Endodermal cell (in vitro differentiated cells): ENCODE measurements around the gene FAM210A. TPM values are rescaled to one million over a fixed set of nuclear protein-coding genes. Genes with fewer than 3 reads are reported as not detected.

Source experiments
- DNase-seq: peaks from one replicate; pipeline ENCODE4 v3.0.0-alpha.2; 2017
- H3K27ac ChIP-seq: 2 replicates; pipeline ENCODE4 v1.5.1; 2013; ENCODE audit warnings: mild to moderate bottlenecking, low read depth, low read length, moderate library complexity
- H3K27me3 ChIP-seq: 2 replicates; pipeline ENCODE4 v1.6.1; 2013; ENCODE audit warnings: mild to moderate bottlenecking, low read length, moderate library complexity; ENCODE audit not compliant: insufficient read depth, control insufficient read depth, poor library complexity, severe bottlenecking
- H3K36me3 ChIP-seq: 2 replicates; pipeline ENCODE4 v1.7.0; 2013; ENCODE audit warnings: mild to moderate bottlenecking, low read length, moderate library complexity; ENCODE audit not compliant: control insufficient read depth, insufficient read depth
- H3K4me1 ChIP-seq: one replicate; pipeline ENCODE4 v1.7.0; 2013; ENCODE audit warnings: low read length; ENCODE audit not compliant: control insufficient read depth, insufficient read depth
- H3K4me3 ChIP-seq: 2 replicates; pipeline ENCODE4 v1.5.1; 2013; ENCODE audit warnings: mild to moderate bottlenecking, low read length, moderate library complexity
- H3K9ac ChIP-seq: 2 replicates; pipeline ENCODE4 v1.6.1; 2013; ENCODE audit warnings: mild to moderate bottlenecking, low read length, moderate library complexity; ENCODE audit not compliant: poor library complexity, severe bottlenecking; ENCODE audit errors: extremely low read depth
- H3K9me3 ChIP-seq: 2 replicates; pipeline ENCODE4 v1.6.1; 2013; ENCODE audit warnings: mild to moderate bottlenecking, low read length, moderate library complexity; ENCODE audit not compliant: control insufficient read depth
- H3K27ac Mint-ChIP-seq: 2 replicates; pipeline ENCODE4 v1.8.0; 2020; ENCODE audit warnings: mixed read lengths
- H3K27me3 Mint-ChIP-seq: 2 replicates; pipeline ENCODE4 v1.8.0; 2021; ENCODE audit warnings: mild to moderate bottlenecking, mixed read lengths; ENCODE audit not compliant: insufficient read depth
- H3K36me3 Mint-ChIP-seq: 2 replicates; pipeline ENCODE4 v1.8.0; 2020; ENCODE audit warnings: low read depth, mixed read lengths
- H3K4me1 Mint-ChIP-seq: 2 replicates; pipeline ENCODE4 v1.8.0; 2020; ENCODE audit warnings: mixed read lengths
- H3K4me3 Mint-ChIP-seq: 2 replicates; pipeline ENCODE4 v1.8.0; 2020; ENCODE audit warnings: mild to moderate bottlenecking, moderate library complexity, mixed read lengths
- H3K9me3 Mint-ChIP-seq: 2 replicates; pipeline ENCODE4 v1.8.0; 2020; ENCODE audit warnings: mild to moderate bottlenecking, mixed read lengths
- WGBS, 2 experiments: methylation state at CpG; one replicate each; pipeline versions ENCODE4 v1.1.5 to v1.1.7; 2013; ENCODE audit warnings: missing lambda C conversion rate in 2 of 2, mixed read lengths in 1 of 2; ENCODE audit not compliant: insufficient coverage in 1 of 2, insufficient read length in 1 of 2; 5-methylcytosine and 5-hydroxymethylcytosine counted together
- total RNA-seq, 2 donors: library from RNA; stranded (reverse); fragmentation: NEBNext Ultra II Directional in 1 of 2; extraction: Animal tissue kit (Norgen Biotek cat#: 25700) in 1 of 2; gene quantifications; 2 replicates in 1 of 2; 3 replicates in 1 of 2; pipeline ENCODE4 v1.2.1, GENCODE V29; 2021
- TF ChIP-seq, protein P1 (sequence below): fragments of 200-600 bp; sonication (generic); conservative IDR thresholded peaks from 2 replicates; pipeline ENCODE4 v1.5.0; 2021; ENCODE audit warnings: antibody characterized with exemption, mild to moderate bottlenecking

Gene FAM210A
- total RNA-seq, 2 donors from 2014 or later = 23.2 to 27.0 TPM

DNA sequence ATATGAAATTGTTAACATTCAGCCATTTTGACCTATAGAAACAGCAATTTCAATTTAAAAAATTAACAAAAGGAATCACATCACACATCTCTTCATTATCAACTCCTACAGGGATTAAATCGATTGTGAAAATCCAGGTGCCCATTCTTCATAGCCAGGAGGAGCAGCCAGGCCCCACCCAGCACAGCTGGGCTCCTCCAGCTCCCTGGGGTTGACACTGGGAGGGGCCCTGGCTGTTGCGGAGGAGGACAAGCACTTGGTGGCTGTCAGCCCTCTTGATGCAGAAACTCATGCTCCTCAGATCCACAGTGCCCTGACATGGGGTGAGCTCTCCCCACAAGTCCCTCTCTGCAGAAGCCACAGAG lies 99.8 kb downstream of the FAM210A start:
- no peaks in the 10 kb centered on the region for H3K36me3 ChIP-seq
- H3K27ac Mint-ChIP-seq = no peak overlapping the region
- no peaks in the 10 kb centered on the region for H3K27me3 Mint-ChIP-seq
- H3K4me1 Mint-ChIP-seq = peaks cover 12% of the 10 kb centered on the region
- H3K4me3 ChIP-seq = no peak overlapping the region
- no peaks in the 10 kb centered on the region for H3K4me1 ChIP-seq
- H3K9me3 ChIP-seq = no peaks in the 10 kb centered on the region
- TF ChIP-seq, protein P1, sequence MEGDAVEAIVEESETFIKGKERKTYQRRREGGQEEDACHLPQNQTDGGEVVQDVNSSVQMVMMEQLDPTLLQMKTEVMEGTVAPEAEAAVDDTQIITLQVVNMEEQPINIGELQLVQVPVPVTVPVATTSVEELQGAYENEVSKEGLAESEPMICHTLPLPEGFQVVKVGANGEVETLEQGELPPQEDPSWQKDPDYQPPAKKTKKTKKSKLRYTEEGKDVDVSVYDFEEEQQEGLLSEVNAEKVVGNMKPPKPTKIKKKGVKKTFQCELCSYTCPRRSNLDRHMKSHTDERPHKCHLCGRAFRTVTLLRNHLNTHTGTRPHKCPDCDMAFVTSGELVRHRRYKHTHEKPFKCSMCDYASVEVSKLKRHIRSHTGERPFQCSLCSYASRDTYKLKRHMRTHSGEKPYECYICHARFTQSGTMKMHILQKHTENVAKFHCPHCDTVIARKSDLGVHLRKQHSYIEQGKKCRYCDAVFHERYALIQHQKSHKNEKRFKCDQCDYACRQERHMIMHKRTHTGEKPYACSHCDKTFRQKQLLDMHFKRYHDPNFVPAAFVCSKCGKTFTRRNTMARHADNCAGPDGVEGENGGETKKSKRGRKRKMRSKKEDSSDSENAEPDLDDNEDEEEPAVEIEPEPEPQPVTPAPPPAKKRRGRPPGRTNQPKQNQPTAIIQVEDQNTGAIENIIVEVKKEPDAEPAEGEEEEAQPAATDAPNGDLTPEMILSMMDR = no peak
- DNase-seq = no peak
- no peaks in the 10 kb centered on the region for H3K27me3 ChIP-seq
- no peak overlapping the region for H3K9ac ChIP-seq
- H3K27ac ChIP-seq = no peak overlapping the region
- no peak overlapping the region for H3K4me3 Mint-ChIP-seq
- no peaks in the 10 kb centered on the region for H3K9me3 Mint-ChIP-seq
- no peaks in the 10 kb centered on the region for H3K36me3 Mint-ChIP-seq
- whole genome bisulfite sequencing, 2 experiments = 80 to 90% methylated on average over 2 of the region's 2 CpGs

DNA sequence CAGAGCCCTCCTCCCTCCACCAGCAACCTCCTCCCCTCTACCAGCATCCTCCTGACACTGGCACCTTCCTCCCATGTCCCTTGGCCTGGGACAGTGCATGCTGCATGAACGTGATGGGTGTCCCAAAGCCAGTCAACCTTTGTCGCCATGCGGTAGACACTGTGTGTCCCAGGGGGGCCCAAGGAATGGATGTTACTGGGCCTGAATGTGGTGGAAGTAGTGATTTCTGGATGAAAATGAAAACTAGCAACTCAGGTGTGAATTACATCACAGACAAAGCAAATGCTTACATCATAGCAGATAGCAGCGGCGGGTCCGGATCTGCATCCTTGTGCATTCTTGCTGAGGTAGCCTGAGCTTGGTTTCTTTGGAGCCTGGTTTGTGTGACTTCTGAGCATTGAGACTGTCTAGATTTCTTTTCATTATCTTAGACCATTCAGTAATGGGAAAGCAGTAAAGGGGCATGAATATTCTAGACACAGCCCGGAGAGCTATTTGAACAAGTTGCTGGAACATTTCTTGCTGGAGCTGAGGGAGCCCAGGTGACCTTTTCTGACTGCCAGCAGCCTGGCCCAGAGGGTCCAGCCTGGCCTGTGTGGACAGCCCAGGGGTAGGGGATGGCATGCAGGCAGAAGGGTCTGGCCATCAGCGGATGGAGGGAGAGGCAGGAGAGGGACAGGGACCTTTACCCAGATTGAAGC lies 100.4 kb downstream of the FAM210A start:
- H3K27ac Mint-ChIP-seq = no peak overlapping the region
- WGBS, 2 experiments = 97 to 100% methylated on average over 5 to 8 of the region's 8 CpGs
- H3K36me3 ChIP-seq = no peaks in the 10 kb centered on the region
- no peaks in the 10 kb centered on the region for H3K9me3 Mint-ChIP-seq
- H3K27ac ChIP-seq = no peak overlapping the region
- H3K4me1 Mint-ChIP-seq = peaks cover 12% of the 10 kb centered on the region
- H3K36me3 Mint-ChIP-seq = no peaks in the 10 kb centered on the region
- DNase-seq = no peak
- no peak overlapping the region for H3K4me3 ChIP-seq
- no peak overlapping the region for H3K9ac ChIP-seq
- H3K4me1 ChIP-seq = no peaks in the 10 kb centered on the region
- H3K4me3 Mint-ChIP-seq = no peak overlapping the region
- no peaks in the 10 kb centered on the region for H3K9me3 ChIP-seq
- TF ChIP-seq, protein P1 = no peak
- H3K27me3 ChIP-seq = no peaks in the 10 kb centered on the region
- H3K27me3 Mint-ChIP-seq = no peaks in the 10 kb centered on the region

DNA sequence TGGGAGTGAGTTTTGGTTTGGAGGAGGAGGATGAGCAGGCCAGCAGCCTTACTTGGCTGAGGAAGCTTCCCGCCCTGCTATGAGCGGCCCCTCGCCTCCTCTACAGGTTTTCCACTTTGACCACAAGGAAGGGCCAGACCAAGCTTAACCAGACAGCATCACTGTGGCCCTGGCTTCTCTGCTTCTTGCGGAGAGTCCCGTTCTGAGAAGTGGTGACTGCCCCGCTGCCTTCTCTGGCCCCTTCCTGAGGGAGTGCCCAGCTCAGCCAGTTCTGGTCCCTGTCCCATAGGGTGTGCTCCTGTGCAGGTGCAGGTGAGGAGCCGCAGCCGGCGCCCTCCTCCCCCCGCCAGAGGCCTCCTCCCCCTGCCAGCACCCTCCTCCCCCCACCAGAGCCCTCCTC lies 101.0 kb downstream of the FAM210A start:
- no peaks in the 10 kb centered on the region for H3K9me3 Mint-ChIP-seq
- H3K4me1 Mint-ChIP-seq = peaks cover 12% of the 10 kb centered on the region
- Histone ChIP-seq H3K9ac (no peak overlapping the region), H3K9me3 (no peaks in the 10 kb centered on the region), H3K27me3 (no peaks in the 10 kb centered on the region), H3K4me1 (no peaks in the 10 kb centered on the region), H3K27ac (no peak overlapping the region), H3K4me3 (no peak overlapping the region), H3K36me3 (no peaks in the 10 kb centered on the region)
- H3K36me3 Mint-ChIP-seq = no peaks in the 10 kb centered on the region
- H3K27me3 Mint-ChIP-seq = no peaks in the 10 kb centered on the region
- 60 to 94% methylated on average over 1 to 6 of the region's 10 CpGs for WGBS, 2 experiments
- no peak overlapping the region for H3K27ac Mint-ChIP-seq
- TF ChIP-seq, protein P1 = no peak
- peak; percentile 48 for DNase-seq
- H3K4me3 Mint-ChIP-seq = no peak overlapping the region
